ENCODE results near the gene VPS51. TPM values are rescaled to one million over a fixed set of nuclear protein-coding genes. Genes with fewer than 3 reads are reported as not detected.

VPS51 gene
- total and polyA plus RNA-seq, 10 of the 15 experiments (the other 5 are each of a cell fraction or from before 2014, with no cell fraction given) = 1.5 to 279 (median 53.2) TPM

DNA sequence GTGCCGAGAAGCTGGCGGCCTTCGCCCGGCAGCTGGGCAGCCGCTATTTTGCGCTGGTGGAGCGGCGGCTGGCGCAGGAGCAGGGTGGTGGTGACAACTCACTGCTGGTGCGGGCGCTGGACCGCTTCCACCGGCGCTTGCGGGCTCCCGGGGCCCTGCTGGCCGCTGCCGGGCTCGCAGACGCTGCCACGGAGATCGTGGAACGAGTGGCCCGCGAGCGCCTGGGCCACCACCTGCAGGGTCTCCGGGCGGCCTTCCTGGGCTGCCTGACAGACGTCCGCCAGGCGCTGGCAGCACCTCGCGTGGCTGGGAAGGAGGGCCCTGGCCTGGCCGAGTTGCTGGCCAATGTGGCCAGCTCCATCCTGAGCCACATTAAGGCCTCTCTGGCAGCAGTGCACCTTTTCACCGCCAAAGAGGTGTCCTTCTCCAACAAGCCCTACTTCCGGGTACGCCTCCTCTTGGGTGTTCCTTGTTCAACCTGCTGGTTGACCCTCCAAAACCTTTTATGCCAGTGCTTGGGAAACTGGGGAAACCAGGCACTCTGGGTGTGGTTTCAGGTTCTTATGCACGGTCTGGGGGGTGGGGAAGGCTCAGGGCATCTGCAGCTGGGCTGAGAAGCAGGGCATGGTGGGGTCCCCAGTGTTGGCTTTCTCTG is 12.6 kb downstream of the VPS51 start:
- Histone ChIP-seq H3K27ac (ENCODE audit: control insufficient read depth, insufficient read depth) (no peak overlapping the region), H2AFZ (ENCODE audit: control insufficient read depth, low read depth, low read length) (no peak overlapping the region), H3K79me2 (ENCODE audit: control insufficient read depth, insufficient read depth, low read length) (0 out of 2 replicates have a peak, but pooled peaks cover 2% of the 10 kb centered on the region), H3K9me3 (replicated peaks; ENCODE audit: control insufficient read depth, insufficient read depth, low read length) (no peaks in the 10 kb centered on the region), H3K36me3 (ENCODE audit: control insufficient read depth in 2 of 2, insufficient read depth in 2 of 2, low read length in 1 of 2) (peaks cover 8 to 16% of the 10 kb centered on the region in 2 experiments), H3K4me2 (ENCODE audit: control insufficient read depth, insufficient read depth) (no peak overlapping the region), H3K4me3 (no peak overlapping the region), H3K4me1 (ENCODE audit: control insufficient read depth, insufficient read depth, low read length) (peaks cover 15% of the 10 kb centered on the region), H3K27me3 (replicated peaks in 1 of 2; ENCODE audit: control insufficient read depth in 2 of 2, insufficient read depth in 2 of 2, low read length in 1 of 2) (no peaks in the 10 kb centered on the region), H3K9ac (ENCODE audit: control insufficient read depth, insufficient read depth, low read length) (no peak overlapping the region), H4K20me1 (ENCODE audit: control insufficient read depth, insufficient read depth) (no peaks in the 10 kb centered on the region)
- intact Hi-C loops (cut with micrococcal nuclease; ENCODE audit: unreplicated experiment) = no loop called here
- in situ Hi-C loops (cut with MboI) = no loop called here
- FAIRE-seq (no peak), DNase-seq (ENCODE audit: low read depth, low spot score) (no peak), ATAC-seq (no peak)
- ChIA-PET SMC1A (ENCODE audit: uncharacterized antibody, unreplicated experiment) (interaction anchor here (0.6 kb wide), 1 partner anchor 616 kb away, joined by 3 read pairs; no protein-coding TSS in a partner anchor), POLR2A (interaction anchor here (1.3 kb wide), 1 partner anchor 72 kb away, joined by 3 read pairs; no protein-coding TSS in a partner anchor), CTCF (interaction anchor here (2.0 to 6.3 kb wide), 3 partner anchors 10 to 72 kb away, joined by 5 to 93 read pairs (median 76); partner anchors contain the start of genes CAPN1, SAC3D1 and VPS51), RAD21 (ENCODE audit: unreplicated experiment) (no interaction called here)
- 95% methylated on average over 36 of the region's 38 CpGs for WGBS (ENCODE audit: insufficient coverage, insufficient replicate concordance, low lambda C conversion rate, missing lambda C conversion rate)
- BruUV-seq (replicated peaks) = no TSS peak
- TF ChIP-seq ATF7 (IDR thresholded peaks at IDR 0.05; ENCODE audit: low read depth) (no peak), RAD21 (IDR thresholded peaks at IDR 0.05; ENCODE audit: insufficient read depth, low read depth, low read length) (no peak), E2F8 (IDR thresholded peaks at IDR 0.05; ENCODE audit: low read depth, partially characterized antibody) (no peak), NR2C1 (IDR thresholded peaks at IDR 0.05) (no peak), NR2C2 (IDR thresholded peaks at IDR 0.05; ENCODE audit: borderline replicate concordance, control insufficient read depth, insufficient read length, low read depth) (no peak), LARP7 (IDR thresholded peaks at IDR 0.05) (no peak), ZNF622 (IDR thresholded peaks at IDR 0.05) (no peak), HDAC6 (IDR thresholded peaks at IDR 0.05; ENCODE audit: unreplicated experiment) (no peak), POLR2AphosphoS2 (IDR thresholded peaks at IDR 0.05; ENCODE audit: low read depth, low read length) (no peak), ATF2 (IDR thresholded peaks at IDR 0.05; ENCODE audit: low read length) (no peak), RUNX3 (IDR thresholded peaks at IDR 0.05; ENCODE audit: low read length) (no peak), CHD1 (IDR thresholded peaks at IDR 0.05; ENCODE audit: low read depth, low read length) (no peak), MYB (IDR thresholded peaks at IDR 0.05; ENCODE audit: borderline replicate concordance, low read depth, low read length) (no peak), POLR2AphosphoS5 (IDR thresholded peaks at IDR 0.05; ENCODE audit: low read length) (no peak)
- TF ChIP-seq, protein P1, sequence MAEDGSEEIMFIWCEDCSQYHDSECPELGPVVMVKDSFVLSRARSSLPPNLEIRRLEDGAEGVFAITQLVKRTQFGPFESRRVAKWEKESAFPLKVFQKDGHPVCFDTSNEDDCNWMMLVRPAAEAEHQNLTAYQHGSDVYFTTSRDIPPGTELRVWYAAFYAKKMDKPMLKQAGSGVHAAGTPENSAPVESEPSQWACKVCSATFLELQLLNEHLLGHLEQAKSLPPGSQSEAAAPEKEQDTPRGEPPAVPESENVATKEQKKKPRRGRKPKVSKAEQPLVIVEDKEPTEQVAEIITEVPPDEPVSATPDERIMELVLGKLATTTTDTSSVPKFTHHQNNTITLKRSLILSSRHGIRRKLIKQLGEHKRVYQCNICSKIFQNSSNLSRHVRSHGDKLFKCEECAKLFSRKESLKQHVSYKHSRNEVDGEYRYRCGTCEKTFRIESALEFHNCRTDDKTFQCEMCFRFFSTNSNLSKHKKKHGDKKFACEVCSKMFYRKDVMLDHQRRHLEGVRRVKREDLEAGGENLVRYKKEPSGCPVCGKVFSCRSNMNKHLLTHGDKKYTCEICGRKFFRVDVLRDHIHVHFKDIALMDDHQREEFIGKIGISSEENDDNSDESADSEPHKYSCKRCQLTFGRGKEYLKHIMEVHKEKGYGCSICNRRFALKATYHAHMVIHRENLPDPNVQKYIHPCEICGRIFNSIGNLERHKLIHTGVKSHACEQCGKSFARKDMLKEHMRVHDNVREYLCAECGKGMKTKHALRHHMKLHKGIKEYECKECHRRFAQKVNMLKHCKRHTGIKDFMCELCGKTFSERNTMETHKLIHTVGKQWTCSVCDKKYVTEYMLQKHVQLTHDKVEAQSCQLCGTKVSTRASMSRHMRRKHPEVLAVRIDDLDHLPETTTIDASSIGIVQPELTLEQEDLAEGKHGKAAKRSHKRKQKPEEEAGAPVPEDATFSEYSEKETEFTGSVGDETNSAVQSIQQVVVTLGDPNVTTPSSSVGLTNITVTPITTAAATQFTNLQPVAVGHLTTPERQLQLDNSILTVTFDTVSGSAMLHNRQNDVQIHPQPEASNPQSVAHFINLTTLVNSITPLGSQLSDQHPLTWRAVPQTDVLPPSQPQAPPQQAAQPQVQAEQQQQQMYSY (CRISPR knock-in tag; IDR thresholded peaks at IDR 0.05) = no peak
- TF ChIP-seq, protein P2, sequence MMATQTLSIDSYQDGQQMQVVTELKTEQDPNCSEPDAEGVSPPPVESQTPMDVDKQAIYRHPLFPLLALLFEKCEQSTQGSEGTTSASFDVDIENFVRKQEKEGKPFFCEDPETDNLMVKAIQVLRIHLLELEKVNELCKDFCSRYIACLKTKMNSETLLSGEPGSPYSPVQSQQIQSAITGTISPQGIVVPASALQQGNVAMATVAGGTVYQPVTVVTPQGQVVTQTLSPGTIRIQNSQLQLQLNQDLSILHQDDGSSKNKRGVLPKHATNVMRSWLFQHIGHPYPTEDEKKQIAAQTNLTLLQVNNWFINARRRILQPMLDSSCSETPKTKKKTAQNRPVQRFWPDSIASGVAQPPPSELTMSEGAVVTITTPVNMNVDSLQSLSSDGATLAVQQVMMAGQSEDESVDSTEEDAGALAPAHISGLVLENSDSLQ (IDR thresholded peaks at IDR 0.05) = no peak

Data from GM12878 (cell line).